Neural cell (in vitro differentiated cells): ENCODE data around the gene CNST. TPM values are rescaled to one million over a fixed set of nuclear protein-coding genes. Genes with fewer than 3 reads are reported as not detected.

Source experiments
- H2AFZ ChIP-seq: fragments of 200-600, 300-800 bp; sonication (generic), shearing (Covaris generic); 2 replicates; pipeline ENCODE4 v1.6.0; 2014; ENCODE audit warnings: low read depth, mild to moderate bottlenecking, antibody characterized with exemption, low read length, moderate library complexity
- H3F3A ChIP-seq: fragments of 200-600 bp; shearing (Covaris generic); 2 replicates; pipeline ENCODE4 v1.6.1; 2016; ENCODE audit warnings: mild to moderate bottlenecking, moderate library complexity, mixed read lengths, antibody characterized with exemption, low read length; ENCODE audit not compliant: insufficient read depth, poor library complexity, severe bottlenecking
- H3K27ac ChIP-seq: fragments of 200-600, 300-800 bp; sonication (generic), shearing (Covaris generic); 2 replicates; pipeline ENCODE4 v1.5.1; 2014; ENCODE audit warnings: mild to moderate bottlenecking, low read length, moderate library complexity
- H3K27me3 ChIP-seq: fragments of 300-800, 200-600 bp; sonication (generic), shearing (Covaris generic); 2 replicates; pipeline ENCODE4 v1.6.0; 2014; ENCODE audit warnings: mild to moderate bottlenecking, low read depth, low read length, moderate library complexity; ENCODE audit not compliant: insufficient read depth
- H3K36me3 ChIP-seq: fragments of 300-800, 200-600 bp; sonication (generic), shearing (Covaris generic); 2 replicates; pipeline ENCODE4 v1.5.1; 2014; ENCODE audit warnings: mild to moderate bottlenecking, antibody characterized with exemption, low read length, moderate library complexity; ENCODE audit not compliant: insufficient read depth
- H3K4me2 ChIP-seq: fragments of 300-800, 200-600 bp; sonication (generic), shearing (Covaris generic); 2 replicates; pipeline ENCODE4 v1.6.0; 2014; ENCODE audit warnings: mild to moderate bottlenecking, low read length
- H3K4me3 ChIP-seq: fragments of 300-800, 200-600 bp; sonication (generic), shearing (Covaris generic); 2 replicates; pipeline ENCODE4 v1.5.1; 2014; ENCODE audit warnings: mild to moderate bottlenecking, low read length, moderate library complexity
- H3K79me2 ChIP-seq: fragments of 200-600 bp; shearing (Covaris generic); replicated peaks from 2 replicates; pipeline ENCODE4 v1.6.0; 2014; ENCODE audit warnings: mild to moderate bottlenecking, low read length, moderate library complexity; ENCODE audit not compliant: insufficient read depth
- H3K9ac ChIP-seq: fragments of 300-800, 200-600 bp; sonication (generic), shearing (Covaris generic); 2 replicates; pipeline ENCODE4 v1.6.1; 2016; ENCODE audit warnings: mild to moderate bottlenecking, low read length, mixed read lengths
- H3K9me2 ChIP-seq: fragments of 200-600 bp; shearing (Covaris generic); 2 replicates; pipeline ENCODE4 v1.6.1; 2016; ENCODE audit warnings: mild to moderate bottlenecking, low read length, mixed read lengths; ENCODE audit not compliant: insufficient read depth
- H3K9me3 ChIP-seq: fragments of 200-600, 300-800 bp; sonication (generic), shearing (Covaris generic); 2 replicates; pipeline ENCODE4 v1.6.1; 2016; ENCODE audit warnings: mild to moderate bottlenecking, mixed run types, low read length, moderate library complexity, mixed read lengths
- H4K20me1 ChIP-seq: fragments of 200-600 bp; shearing (Covaris generic); 2 replicates; pipeline ENCODE4 v1.6.1; 2016; ENCODE audit warnings: mild to moderate bottlenecking, mixed run types; ENCODE audit not compliant: insufficient read depth
- CTCF ChIP-seq: fragments of 450-650 bp; IDR thresholded peaks from 2 replicates; pipeline ENCODE4 v1.5.1; 2014; ENCODE audit warnings: antibody characterized with exemption, mild to moderate bottlenecking, moderate library complexity; ENCODE audit not compliant: poor library complexity, severe bottlenecking
- EP300 ChIP-seq: fragments of 450-650 bp; conservative IDR thresholded peaks from 2 replicates; pipeline ENCODE4 v1.6.1; 2014; ENCODE audit warnings: antibody characterized with exemption, mild to moderate bottlenecking, moderate library complexity; ENCODE audit not compliant: poor library complexity, severe bottlenecking
- EZH2 ChIP-seq: fragments of 200-600, 300-800 bp; shearing (Covaris generic), sonication (generic); IDR thresholded peaks from 2 replicates; pipeline ENCODE4 v1.6.1; 2014; ENCODE audit warnings: antibody characterized with exemption, low read length, borderline replicate concordance, mild to moderate bottlenecking; ENCODE audit not compliant: insufficient read depth, poor library complexity, severe bottlenecking
- MXI1 ChIP-seq: fragments of 450-650 bp; conservative IDR thresholded peaks from 2 replicates; pipeline ENCODE4 v1.6.1; 2014; ENCODE audit warnings: antibody characterized with exemption, mild to moderate bottlenecking; ENCODE audit not compliant: poor library complexity, severe bottlenecking
- POLR2AphosphoS5 ChIP-seq: IDR thresholded peaks from 2 replicates; pipeline ENCODE4 v1.6.1; 2012
- RAD21 ChIP-seq: fragments of 450-650 bp; conservative IDR thresholded peaks from 2 replicates; pipeline ENCODE4 v1.6.1; 2014; ENCODE audit warnings: antibody characterized with exemption, mild to moderate bottlenecking, moderate library complexity
- REST ChIP-seq: IDR thresholded peaks from 2 replicates; pipeline ENCODE4 v1.6.1; 2012; ENCODE audit warnings: borderline replicate concordance
- SMC3 ChIP-seq: fragments of 450-650 bp; conservative IDR thresholded peaks from 2 replicates; pipeline ENCODE4 v1.6.1; 2014; ENCODE audit warnings: antibody characterized with exemption, mild to moderate bottlenecking, moderate library complexity; ENCODE audit not compliant: poor library complexity
- TAF1 ChIP-seq: IDR thresholded peaks from 2 replicates; pipeline ENCODE4 v1.6.1; 2012; ENCODE audit warnings: low read depth
- polyA plus RNA-seq: library from polyadenylated mRNA; depleted of rRNA; stranded (reverse); fragments of >200 nt; gene quantifications from 2 replicates; pipeline ENCODE4 v1.2.3, GENCODE V29; 2014

Gene CNST
- polyA plus RNA-seq, 1 donor from 2014 or later = 26.3 TPM

DNA sequence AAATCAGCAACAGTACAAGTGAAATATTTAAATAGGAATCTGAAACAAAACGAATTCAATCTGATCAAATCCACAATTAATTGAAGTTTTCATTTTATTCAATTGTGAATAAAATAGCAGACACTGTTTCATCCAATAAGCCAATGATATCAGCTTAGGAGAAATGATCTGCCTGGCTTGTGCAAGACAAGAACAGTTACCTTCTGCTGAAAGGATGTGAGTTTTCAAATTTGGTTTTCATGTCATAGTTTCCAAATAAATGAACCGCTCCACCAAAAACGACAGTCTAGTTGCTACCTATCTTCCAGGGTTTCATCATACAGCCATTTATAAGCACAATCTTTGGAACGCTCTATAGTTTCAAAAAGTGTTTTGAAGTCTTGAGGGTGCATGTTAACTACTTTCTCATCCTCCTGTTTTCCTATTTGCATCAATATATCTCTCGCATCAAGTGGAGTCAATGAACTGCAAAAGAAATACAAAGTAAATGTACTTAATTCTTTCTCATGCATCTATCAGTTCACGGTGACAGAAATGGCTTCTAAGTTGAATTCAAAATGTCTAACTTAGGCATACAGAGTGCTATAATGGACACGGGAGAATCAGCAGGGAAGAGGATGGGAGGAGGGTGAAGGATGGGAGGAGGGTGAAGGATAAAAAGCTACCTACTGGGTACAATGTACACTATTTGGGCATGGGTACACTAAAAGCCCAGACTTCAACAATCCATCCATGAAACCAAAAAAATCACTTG, 25.3 kb upstream of the CNST start:
- Histone ChIP-seq H3K9me3 (no peaks in the 10 kb centered on the region), H4K20me1 (no peaks in the 10 kb centered on the region), H3K36me3 (no peaks in the 10 kb centered on the region), H3K4me2 (no peak overlapping the region), H3K79me2 (no peaks in the 10 kb centered on the region), H3K9me2 (no peaks in the 10 kb centered on the region), H3K9ac (no peak overlapping the region), H3K27me3 (no peaks in the 10 kb centered on the region), H3F3A (no peaks in the 10 kb centered on the region), H3K4me3 (no peak overlapping the region), H3K27ac (no peak overlapping the region), H2AFZ (no peak overlapping the region)
- no peak for TF ChIP-seq REST
- no peak for TF ChIP-seq RAD21
- no peak for TF ChIP-seq MXI1
- TF ChIP-seq EZH2 = no peak
- no peak for TF ChIP-seq POLR2AphosphoS5
- TF ChIP-seq TAF1 = no peak
- TF ChIP-seq CTCF = no peak
- TF ChIP-seq SMC3 = no peak
- TF ChIP-seq EP300 = no peak

DNA sequence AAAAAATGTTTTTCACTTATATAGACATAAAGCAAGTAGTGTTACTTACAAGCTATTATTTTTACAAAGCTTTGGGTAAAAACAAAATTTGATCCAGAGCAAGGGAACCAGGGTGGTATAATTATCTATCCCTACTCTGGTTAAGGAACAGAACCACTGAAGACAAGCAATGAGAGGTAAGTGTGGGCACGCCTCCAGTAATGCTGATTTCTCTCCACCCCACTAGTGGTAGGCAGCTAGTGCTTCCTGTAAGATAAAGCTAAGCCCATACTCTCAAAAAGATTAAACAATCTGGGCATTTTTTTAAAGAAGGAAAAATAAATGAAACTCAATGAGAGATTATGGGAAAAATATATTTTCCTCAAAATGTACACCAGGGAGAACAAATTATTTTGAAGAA, 22.3 kb upstream of the CNST start:
- no peak overlapping the region for H3K4me2 ChIP-seq
- H3K9me2 ChIP-seq = no peaks in the 10 kb centered on the region
- H3K36me3 ChIP-seq = no peaks in the 10 kb centered on the region
- H3K79me2 ChIP-seq = no peaks in the 10 kb centered on the region
- H2AFZ ChIP-seq = no peak overlapping the region
- no peaks in the 10 kb centered on the region for H4K20me1 ChIP-seq
- TF ChIP-seq RAD21 = no peak
- TF ChIP-seq MXI1 = no peak
- no peak for TF ChIP-seq REST
- TF ChIP-seq TAF1 = no peak
- TF ChIP-seq SMC3 = no peak
- no peak for TF ChIP-seq EP300
- TF ChIP-seq POLR2AphosphoS5 = no peak
- no peak for TF ChIP-seq CTCF
- no peak for TF ChIP-seq EZH2
- no peaks in the 10 kb centered on the region for H3K9me3 ChIP-seq
- no peaks in the 10 kb centered on the region for H3F3A ChIP-seq
- H3K27me3 ChIP-seq = no peaks in the 10 kb centered on the region
- H3K27ac ChIP-seq = no peak overlapping the region
- no peak overlapping the region for H3K4me3 ChIP-seq
- H3K9ac ChIP-seq = no peak overlapping the region
